ENCODE results near the gene RPL18A. TPM values are rescaled to one million over a fixed set of nuclear protein-coding genes. Genes with fewer than 3 reads are reported as not detected.
A peak's percentile ranks its signal among the peaks of the same experiment; 100 is the strongest.

Gene RPL18A
- total and polyA plus RNA-seq, 7 experiments from 2014 or later, result 2,413 to 4,833 (median 3,412) TPM

DNA sequence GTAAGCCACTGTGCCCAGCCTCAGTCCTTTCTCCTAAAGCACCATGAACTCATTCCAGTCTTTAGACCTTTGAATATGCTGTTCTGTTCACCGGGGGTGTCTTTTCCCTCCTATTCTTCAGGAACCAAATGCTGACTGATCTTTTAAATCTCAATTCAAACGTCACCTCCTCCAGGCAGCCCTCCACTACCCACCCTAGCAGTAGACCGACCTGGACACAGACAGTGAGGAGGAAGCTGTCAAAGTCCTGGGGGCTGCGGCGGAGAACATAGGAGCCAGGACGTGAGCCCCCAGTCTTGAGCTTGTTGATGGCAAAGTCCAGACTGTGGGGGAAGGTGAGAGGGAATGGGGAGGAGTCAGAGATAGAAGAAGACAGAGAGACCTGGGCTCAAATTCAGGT is 19.7 kb upstream of the RPL18A start:
- Mint-ChIP-seq H3K27ac (peak overlapping the region in 5 of 9 donors; percentile 8 to 74 (median 48)), H3K27me3 (no peaks in the 10 kb centered on the region), H3K4me3 (peak overlapping the region in 1 of 10 donors; percentile 11), H3K9me3 (peaks cover 0 to 3% (median 0%) of the 10 kb centered on the region in 11 donors), H3K4me1 (peaks cover 31 to 60% (median 43%) of the 10 kb centered on the region in 7 donors), H3K36me3 (peaks cover 16 to 59% (median 26%) of the 10 kb centered on the region in 5 donors)
- ATAC-seq (no peak), DNase-seq (no peak)
- CTCF ChIA-PET, result interaction anchor here (0.8 kb wide), 1 partner anchor 16 kb away, joined by 3 read pairs; no protein-coding TSS in a partner anchor
- intact Hi-C loops (cut with micrococcal nuclease), result no loop called here
- no peaks in the 10 kb centered on the region for H3K9me3 ChIP-seq (ENCODE audit: control insufficient read depth in 2 of 3, low read length in 3 of 3)
- peaks cover 39 to 92% (median 54%) of the 10 kb centered on the region in 3 experiments for H3K36me3 ChIP-seq (ENCODE audit: control insufficient read depth in 2 of 3, insufficient read depth in 3 of 3, low read length in 3 of 3)
- H3K27ac ChIP-seq (ENCODE audit: low read depth, low read length), result no peak overlapping the region
- no peaks in the 10 kb centered on the region for H3K27me3 ChIP-seq (ENCODE audit: control insufficient read depth in 2 of 2, insufficient read depth in 2 of 2, low read length in 2 of 2)
- H3K4me1 ChIP-seq (ENCODE audit: control insufficient read depth in 2 of 2, insufficient read depth in 2 of 2, low read length in 2 of 2), result peaks cover 18 to 20% of the 10 kb centered on the region in 2 donors
- POLR2A ChIA-PET, result interaction anchor here (0.6 kb wide), 1 partner anchor 8 kb away, joined by 3 read pairs; no protein-coding TSS in a partner anchor
- H3K4me3 ChIP-seq (ENCODE audit: low read length), result no peak overlapping the region

DNA sequence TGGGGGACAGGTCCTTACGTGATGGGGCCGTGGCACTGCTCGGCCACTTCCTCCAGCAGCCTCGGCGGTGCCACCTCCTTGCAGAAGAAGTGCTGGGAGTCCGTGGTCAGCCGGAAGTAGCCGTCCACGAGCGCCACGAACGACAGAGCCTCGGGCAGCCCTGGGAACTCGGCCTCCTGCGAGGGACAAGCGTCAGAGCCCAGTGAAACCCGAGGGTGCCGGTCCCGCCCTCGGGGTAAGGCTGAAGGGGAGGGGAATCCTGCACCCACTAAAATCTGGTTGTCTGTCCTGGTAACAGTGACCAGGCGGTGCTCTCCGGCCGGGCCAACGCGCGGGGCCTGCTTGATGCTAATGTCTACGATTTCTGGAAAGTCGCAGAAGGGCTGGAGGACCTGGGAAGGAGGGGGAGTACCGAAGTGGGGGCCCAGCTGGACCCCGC is 18.3 kb upstream of the RPL18A start:
- POLR2A ChIA-PET, result no interaction called here
- DNase-seq, result no peak
- no peak for ATAC-seq
- CTCF ChIA-PET, result no interaction called here
- Mint-ChIP-seq H3K4me3 (peak overlapping the region in 3 of 10 donors; percentile 11 to 29 (median 14)), H3K4me1 (peaks cover 30 to 60% (median 37%) of the 10 kb centered on the region in 7 donors), H3K27ac (peak overlapping the region in 4 of 9 donors; percentile 38 to 72 (median 56)), H3K36me3 (peaks cover 7 to 50% (median 15%) of the 10 kb centered on the region in 5 donors), H3K9me3 (no peaks in the 10 kb centered on the region), H3K27me3 (no peaks in the 10 kb centered on the region)
- Histone ChIP-seq H3K4me3 (ENCODE audit: low read length) (no peak overlapping the region), H3K27ac (ENCODE audit: low read depth, low read length) (peak overlapping the region; percentile 95), H3K36me3 (ENCODE audit: control insufficient read depth in 2 of 3, insufficient read depth in 3 of 3, low read length in 3 of 3) (peaks cover 39 to 78% (median 49%) of the 10 kb centered on the region in 3 experiments), H3K9me3 (ENCODE audit: control insufficient read depth in 2 of 3, low read length in 3 of 3) (no peaks in the 10 kb centered on the region), H3K4me1 (ENCODE audit: control insufficient read depth in 2 of 2, insufficient read depth in 2 of 2, low read length in 2 of 2) (peaks cover 31 to 33% of the 10 kb centered on the region in 2 donors), H3K27me3 (ENCODE audit: control insufficient read depth in 2 of 2, insufficient read depth in 2 of 2, low read length in 2 of 2) (no peaks in the 10 kb centered on the region)
- intact Hi-C loops (cut with micrococcal nuclease), result no loop called here

DNA sequence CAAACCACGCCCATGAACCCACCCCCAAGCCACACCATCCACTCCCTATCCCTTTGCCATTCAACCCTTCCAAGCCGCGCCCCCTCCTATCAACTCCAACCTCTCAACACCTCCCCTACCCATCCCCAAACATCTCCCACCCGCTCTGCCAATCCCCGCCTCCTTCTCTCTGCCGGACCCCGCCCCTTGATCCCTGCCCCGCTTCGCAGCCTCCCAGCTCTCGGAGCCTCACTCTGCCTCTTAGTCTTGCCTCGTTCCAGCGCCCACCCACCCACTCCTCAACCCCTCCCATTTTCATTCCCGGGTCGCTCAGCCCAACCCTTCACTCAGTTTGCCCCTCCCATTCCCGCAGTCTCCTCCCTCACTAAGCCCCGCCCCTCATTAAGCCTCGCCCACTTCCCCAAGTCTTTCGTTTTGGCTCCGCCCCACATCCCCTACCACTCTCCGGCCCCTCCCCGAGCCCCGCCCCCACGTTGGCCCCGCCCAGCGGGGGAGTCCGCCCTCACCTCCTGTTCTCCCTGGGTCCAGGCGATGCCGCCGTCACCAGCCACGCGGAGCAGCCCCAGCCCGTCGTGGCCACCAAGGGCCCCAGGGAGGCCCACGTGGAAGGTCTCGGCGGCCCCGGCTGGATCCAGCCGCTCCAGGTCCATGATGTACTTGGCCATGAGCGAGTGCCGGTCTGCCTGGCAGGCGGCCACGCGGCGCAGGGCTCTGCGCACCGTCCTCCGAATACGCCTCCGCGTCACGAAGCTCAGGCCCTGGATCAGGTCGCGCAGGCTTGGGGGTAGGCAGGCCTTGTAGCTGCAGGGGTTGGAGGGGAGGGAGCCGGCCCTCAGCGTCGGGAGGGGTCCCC is 17.7 kb upstream of the RPL18A start:
- CTCF ChIA-PET, result no interaction called here
- no peaks in the 10 kb centered on the region for H3K9me3 ChIP-seq (ENCODE audit: control insufficient read depth in 2 of 3, low read length in 3 of 3)
- Mint-ChIP-seq H3K9me3 (no peaks in the 10 kb centered on the region), H3K27ac (peak overlapping the region in 4 of 9 donors; percentile 30 to 72 (median 48)), H3K4me1 (peaks cover 26 to 57% (median 34%) of the 10 kb centered on the region in 7 donors), H3K4me3 (peak overlapping the region in 2 of 10 donors; percentile 14 to 18), H3K36me3 (peaks cover 4 to 49% (median 11%) of the 10 kb centered on the region in 5 donors), H3K27me3 (no peaks in the 10 kb centered on the region)
- H3K36me3 ChIP-seq (ENCODE audit: control insufficient read depth in 2 of 3, insufficient read depth in 3 of 3, low read length in 3 of 3), result peaks cover 39 to 73% (median 45%) of the 10 kb centered on the region in 3 experiments
- ATAC-seq, result peak; percentile 80
- intact Hi-C loops (cut with micrococcal nuclease), result no loop called here
- DNase-seq, result peak in 7 of 9 donors; percentile 33 to 66 (median 49)
- H3K27ac ChIP-seq (ENCODE audit: low read depth, low read length), result peak overlapping the region; percentile 95
- H3K27me3 ChIP-seq (ENCODE audit: control insufficient read depth in 2 of 2, insufficient read depth in 2 of 2, low read length in 2 of 2), result no peaks in the 10 kb centered on the region
- peaks cover 35% of the 10 kb centered on the region in 2 donors for H3K4me1 ChIP-seq (ENCODE audit: control insufficient read depth in 2 of 2, insufficient read depth in 2 of 2, low read length in 2 of 2)
- H3K4me3 ChIP-seq (ENCODE audit: low read length), result no peak overlapping the region
- POLR2A ChIA-PET, result interaction anchor here (0.9 to 2.1 kb wide), 3 partner anchors 8 to 18 kb away, joined by 3 to 5 read pairs (median 3); partner anchors contain the start of gene RPL18A

- Mint-ChIP-seq H3K27ac (peak overlapping the region in 5 of 9 donors; percentile 56 to 100 (median 97)), H3K4me3 (peak overlapping the region in 4 of 10 donors; percentile 18 to 87 (median 50)), H3K4me1 (peaks cover 25 to 58% (median 33%) of the 10 kb centered on the region in 7 donors), H3K36me3 (peaks cover 2 to 50% (median 11%) of the 10 kb centered on the region in 5 donors), H3K9me3 (no peaks in the 10 kb centered on the region), H3K27me3 (peaks cover 0 to under 1% (median 0%) of the 10 kb centered on the region in 5 donors)
- intact Hi-C loops (cut with micrococcal nuclease), result no loop called here
- DNase-seq (no peak), ATAC-seq (no peak)
- H3K4me3 ChIP-seq (ENCODE audit: low read length), result no peak overlapping the region
- no peaks in the 10 kb centered on the region for H3K27me3 ChIP-seq (ENCODE audit: control insufficient read depth in 2 of 2, insufficient read depth in 2 of 2, low read length in 2 of 2)
- H3K27ac ChIP-seq (ENCODE audit: low read depth, low read length), result peak overlapping the region; percentile 95
- H3K9me3 ChIP-seq (ENCODE audit: control insufficient read depth in 2 of 3, low read length in 3 of 3), result no peaks in the 10 kb centered on the region
- peaks cover 38 to 66% (median 45%) of the 10 kb centered on the region in 3 experiments for H3K36me3 ChIP-seq (ENCODE audit: control insufficient read depth in 2 of 3, insufficient read depth in 3 of 3, low read length in 3 of 3)
- POLR2A ChIA-PET, result interaction anchor here (0.6 to 2.1 kb wide), 6 partner anchors 8 to 46 kb away, joined by 3 to 5 read pairs (median 3); partner anchors contain the start of gene RPL18A
- CTCF ChIA-PET, result interaction anchor here (0.5 kb wide), 1 partner anchor 90 kb away, joined by 3 read pairs; no protein-coding TSS in a partner anchor
- peaks cover 35 to 37% of the 10 kb centered on the region in 2 donors for H3K4me1 ChIP-seq (ENCODE audit: control insufficient read depth in 2 of 2, insufficient read depth in 2 of 2, low read length in 2 of 2)
These were observed 16.9 kb upstream of the RPL18A start for GRCh38 chr19:17842663-17843291.

DNA sequence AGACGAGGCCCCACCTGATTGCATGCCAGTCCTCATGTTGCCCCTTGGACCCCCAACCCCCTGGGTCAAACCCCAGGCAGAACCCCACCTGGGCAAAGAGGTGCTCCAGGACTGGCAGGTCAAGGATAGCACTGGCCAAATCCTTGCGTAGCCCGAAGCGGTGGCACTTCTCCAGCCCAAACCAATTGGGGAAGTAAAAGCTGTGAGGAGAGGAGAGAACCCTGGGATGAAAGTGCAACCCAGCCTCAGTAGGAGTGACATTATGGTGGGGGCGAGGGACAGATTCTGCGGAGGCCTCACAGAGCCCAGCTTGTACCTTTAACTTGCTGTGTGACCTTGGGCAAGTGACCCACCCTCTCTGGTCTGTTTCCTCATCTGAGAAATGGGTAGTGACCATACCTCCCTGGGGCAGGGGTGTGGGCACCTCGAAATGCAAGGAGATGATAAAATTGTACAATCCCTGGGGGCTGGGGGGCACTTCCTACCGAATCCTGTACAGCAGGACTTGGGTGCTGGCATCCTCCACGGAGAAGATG is 16.4 kb upstream of the RPL18A start:
- no peak for ATAC-seq
- CTCF ChIA-PET, result interaction anchor here (0.5 kb wide), 1 partner anchor 89 kb away, joined by 3 read pairs; no protein-coding TSS in a partner anchor
- Histone ChIP-seq H3K27me3 (ENCODE audit: control insufficient read depth in 2 of 2, insufficient read depth in 2 of 2, low read length in 2 of 2) (no peaks in the 10 kb centered on the region), H3K9me3 (ENCODE audit: control insufficient read depth in 2 of 3, low read length in 3 of 3) (no peaks in the 10 kb centered on the region), H3K36me3 (ENCODE audit: control insufficient read depth in 2 of 3, insufficient read depth in 3 of 3, low read length in 3 of 3) (peaks cover 32 to 60% (median 39%) of the 10 kb centered on the region in 3 experiments), H3K4me3 (ENCODE audit: low read length) (no peak overlapping the region), H3K27ac (ENCODE audit: low read depth, low read length) (peak overlapping the region; percentile 95), H3K4me1 (ENCODE audit: control insufficient read depth in 2 of 2, insufficient read depth in 2 of 2, low read length in 2 of 2) (peaks cover 40 to 42% of the 10 kb centered on the region in 2 donors)
- Mint-ChIP-seq H3K36me3 (peaks cover 0 to 47% (median 11%) of the 10 kb centered on the region in 5 donors), H3K4me1 (peaks cover 21 to 61% (median 38%) of the 10 kb centered on the region in 7 donors), H3K9me3 (no peaks in the 10 kb centered on the region), H3K27me3 (peaks cover 0 to 2% (median 0%) of the 10 kb centered on the region in 5 donors), H3K4me3 (peak overlapping the region in 9 of 10 donors; percentile 4 to 94 (median 87)), H3K27ac (peak overlapping the region in 8 of 9 donors; percentile 56 to 100 (median 96))
- POLR2A ChIA-PET, result interaction anchor here (0.6 to 2.1 kb wide), 4 partner anchors 9 to 47 kb away, joined by 3 to 5 read pairs (median 3); partner anchors contain the start of gene RPL18A
- DNase-seq, result no peak
- intact Hi-C loops (cut with micrococcal nuclease), result no loop called here

All from naive thymus-derived CD4-positive, alpha-beta T cell (primary cell).